C4-2B (cell line): ENCODE data around the gene SCYL3.

Experiments used
- CTCF ChIP-seq: fragments of 450-650 bp; conservative IDR thresholded peaks from 2 replicates; pipeline ENCODE4 v1.5.1; 2017; ENCODE audit warnings: mild to moderate bottlenecking
- ZFX ChIP-seq: fragments of 450-650 bp; IDR thresholded peaks from 2 replicates; pipeline ENCODE4 v1.6.1; 2017

- TF ChIP-seq ZFX = no peak
- no peak for TF ChIP-seq CTCF
Measured at GRCh38 chr1:169829671-169830070, 64.0 kb downstream of the SCYL3 start.
